LNCaP clone FGC (cell line): ENCODE results near the gene FHL1.
"Not testable (repeated sequence)": the region's sequence is repeated elsewhere in the genome, so short reads cannot be mapped to it uniquely, and the experiment has no call there.

Source experiments
- DNase-seq: peaks from one replicate; pipeline ENCODE4 v3.0.0-alpha.2; 2011; ENCODE audit warnings: low read depth
- H3K4me3 ChIP-seq: 2 replicates; pipeline ENCODE4 v1.5.1; 2011; ENCODE audit warnings: mild to moderate bottlenecking, low read depth, low read length, control low read depth
- TF ChIP-seq, protein P1 (sequence below): IDR thresholded peaks from 2 replicates; pipeline ENCODE4 v1.5.1; 2012; ENCODE audit warnings: mild to moderate bottlenecking; ENCODE audit not compliant: control insufficient read depth, insufficient read depth; ENCODE audit errors: extremely low read depth

FHL1 gene

DNA sequence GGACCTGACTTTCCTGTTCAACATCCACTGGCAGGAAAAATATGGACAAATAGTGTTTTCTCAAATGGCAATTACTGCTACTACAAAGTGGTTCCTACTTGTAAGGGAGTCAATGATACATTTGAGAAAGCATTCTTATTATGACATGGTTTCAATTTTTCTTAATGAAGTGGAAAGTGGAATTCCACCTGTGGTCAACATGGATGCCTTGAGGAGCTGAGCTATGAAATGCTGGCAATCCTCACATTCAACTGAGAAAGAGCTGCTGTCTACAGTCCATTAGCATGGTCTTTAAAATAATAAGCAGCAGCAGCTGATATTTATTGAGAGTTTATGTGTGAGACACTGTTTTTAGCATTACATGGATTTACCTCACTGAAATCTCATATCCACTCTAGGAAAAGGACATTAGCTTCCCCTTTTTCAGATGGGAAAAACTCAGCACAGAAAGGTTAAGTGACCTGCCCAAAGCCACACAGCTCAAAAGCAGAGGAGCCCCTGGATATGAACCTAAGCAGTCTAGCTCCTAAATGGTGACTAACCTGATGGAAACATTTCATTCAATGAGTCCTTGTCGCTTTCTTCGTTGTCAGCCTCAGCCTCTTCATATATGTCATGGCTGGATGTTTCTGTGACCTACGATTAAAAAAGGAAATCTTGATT lies 74.6 kb downstream of the FHL1 start:
- H3K4me3 ChIP-seq = no peak overlapping the region
- TF ChIP-seq, protein P1, sequence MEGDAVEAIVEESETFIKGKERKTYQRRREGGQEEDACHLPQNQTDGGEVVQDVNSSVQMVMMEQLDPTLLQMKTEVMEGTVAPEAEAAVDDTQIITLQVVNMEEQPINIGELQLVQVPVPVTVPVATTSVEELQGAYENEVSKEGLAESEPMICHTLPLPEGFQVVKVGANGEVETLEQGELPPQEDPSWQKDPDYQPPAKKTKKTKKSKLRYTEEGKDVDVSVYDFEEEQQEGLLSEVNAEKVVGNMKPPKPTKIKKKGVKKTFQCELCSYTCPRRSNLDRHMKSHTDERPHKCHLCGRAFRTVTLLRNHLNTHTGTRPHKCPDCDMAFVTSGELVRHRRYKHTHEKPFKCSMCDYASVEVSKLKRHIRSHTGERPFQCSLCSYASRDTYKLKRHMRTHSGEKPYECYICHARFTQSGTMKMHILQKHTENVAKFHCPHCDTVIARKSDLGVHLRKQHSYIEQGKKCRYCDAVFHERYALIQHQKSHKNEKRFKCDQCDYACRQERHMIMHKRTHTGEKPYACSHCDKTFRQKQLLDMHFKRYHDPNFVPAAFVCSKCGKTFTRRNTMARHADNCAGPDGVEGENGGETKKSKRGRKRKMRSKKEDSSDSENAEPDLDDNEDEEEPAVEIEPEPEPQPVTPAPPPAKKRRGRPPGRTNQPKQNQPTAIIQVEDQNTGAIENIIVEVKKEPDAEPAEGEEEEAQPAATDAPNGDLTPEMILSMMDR = no peak
- no peak for DNase-seq

DNA sequence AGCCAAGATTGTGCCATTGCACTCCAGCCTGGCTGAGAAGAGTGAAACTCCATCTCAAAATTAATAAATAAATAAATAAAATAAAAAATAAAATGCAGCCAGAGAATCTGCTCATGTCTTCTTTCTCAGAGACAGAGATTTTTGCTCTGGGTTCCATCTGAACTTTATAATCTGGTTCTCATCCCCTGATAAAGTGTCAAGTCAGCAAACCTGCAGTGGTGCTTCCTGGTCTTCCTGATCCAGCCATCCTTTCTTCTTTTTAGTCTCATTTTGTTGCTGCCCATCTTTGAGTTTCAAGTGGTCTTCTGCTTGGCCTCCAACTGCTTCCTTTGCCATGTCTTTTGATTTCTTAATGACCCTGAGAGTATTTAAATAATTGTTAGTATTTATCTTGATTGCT lies 79.7 kb downstream of the FHL1 start:
- no peak overlapping the region for H3K4me3 ChIP-seq
- TF ChIP-seq, protein P1 = no peak
- DNase-seq = no peak

DNA sequence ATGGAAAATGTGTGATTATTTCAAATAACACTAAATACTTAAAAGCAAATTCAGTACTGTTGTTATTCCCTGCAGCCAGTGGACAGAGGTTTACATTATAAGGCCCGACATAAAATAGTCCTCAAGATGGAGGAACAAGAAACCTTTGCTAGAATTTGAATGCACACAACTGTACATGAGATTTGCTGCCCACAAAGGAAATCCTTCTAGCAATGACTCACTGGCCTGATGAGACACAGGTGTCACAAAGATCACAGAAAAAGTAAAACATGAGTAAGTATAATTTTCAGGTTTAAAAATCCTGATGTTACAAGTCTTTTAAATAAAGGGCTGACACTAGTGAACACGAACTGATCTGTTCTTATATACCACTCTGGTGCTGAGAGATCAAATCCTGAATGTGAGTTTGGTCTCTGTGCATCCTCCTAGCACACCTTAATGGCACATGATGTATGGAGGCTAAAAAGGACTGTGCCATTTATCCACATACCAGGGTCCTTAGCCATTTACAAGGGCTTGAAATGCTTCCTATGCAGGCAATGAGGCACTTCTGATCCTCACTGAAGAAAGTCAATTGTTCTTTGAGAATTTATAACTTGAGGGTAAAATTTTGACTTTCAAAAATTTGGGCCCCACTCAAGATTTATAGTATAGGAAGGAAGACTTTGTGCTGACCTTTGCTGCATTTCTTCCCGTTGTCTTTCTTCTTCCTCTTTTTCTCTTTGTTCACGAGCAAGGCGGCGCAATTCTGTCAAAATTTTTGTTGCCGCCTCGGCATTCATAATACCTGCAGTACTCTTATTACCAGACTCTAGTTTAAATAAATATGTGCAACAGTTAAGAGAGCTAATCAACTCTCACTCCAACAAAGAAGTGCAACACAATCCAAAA lies 80.9 kb downstream of the FHL1 start:
- TF ChIP-seq, protein P1 = no peak
- H3K4me3 ChIP-seq = no peak overlapping the region
- no peak for DNase-seq

DNA sequence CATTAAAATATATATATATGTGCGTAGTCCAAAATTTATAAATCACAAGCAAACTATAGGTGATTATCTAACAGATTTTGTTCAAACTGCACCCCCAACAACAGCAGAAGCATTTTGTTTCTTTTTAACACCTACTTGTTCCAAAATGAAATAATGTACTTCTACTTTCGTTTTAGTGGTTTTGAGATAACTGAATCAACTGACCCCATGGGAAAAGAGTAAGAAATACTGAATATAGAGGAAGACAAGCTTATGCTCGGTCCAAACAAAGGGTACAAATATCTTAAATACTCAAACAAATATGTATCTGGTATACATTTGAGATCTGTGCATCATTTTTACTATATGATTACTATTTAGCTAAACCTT lies 81.5 kb downstream of the FHL1 start:
- TF ChIP-seq, protein P1 = no peak
- DNase-seq = no peak

DNA sequence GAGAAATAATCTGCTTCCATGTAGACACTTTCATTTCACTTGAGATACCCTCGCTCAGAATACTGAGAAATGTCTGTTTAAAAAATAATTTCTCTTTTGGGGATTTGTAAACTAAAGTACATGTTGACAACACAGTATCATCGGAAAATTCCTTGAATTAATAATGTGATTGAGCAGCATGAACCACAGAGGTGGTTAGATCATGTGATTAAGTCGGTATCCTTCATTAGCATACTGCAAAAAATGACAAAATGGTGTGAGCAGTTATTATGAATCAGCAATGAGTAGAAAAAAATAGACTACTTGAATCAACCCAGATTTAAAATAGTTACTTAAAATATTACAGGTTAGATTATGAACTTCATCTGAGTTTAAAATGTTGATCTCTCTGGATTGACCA lies 89.7 kb downstream of the FHL1 start:
- no peak overlapping the region for H3K4me3 ChIP-seq
- TF ChIP-seq, protein P1 = no peak
- DNase-seq = no peak

More for the DNA sequence above, 81.5 kb downstream of the FHL1 start:
- no peak overlapping the region for H3K4me3 ChIP-seq

DNA sequence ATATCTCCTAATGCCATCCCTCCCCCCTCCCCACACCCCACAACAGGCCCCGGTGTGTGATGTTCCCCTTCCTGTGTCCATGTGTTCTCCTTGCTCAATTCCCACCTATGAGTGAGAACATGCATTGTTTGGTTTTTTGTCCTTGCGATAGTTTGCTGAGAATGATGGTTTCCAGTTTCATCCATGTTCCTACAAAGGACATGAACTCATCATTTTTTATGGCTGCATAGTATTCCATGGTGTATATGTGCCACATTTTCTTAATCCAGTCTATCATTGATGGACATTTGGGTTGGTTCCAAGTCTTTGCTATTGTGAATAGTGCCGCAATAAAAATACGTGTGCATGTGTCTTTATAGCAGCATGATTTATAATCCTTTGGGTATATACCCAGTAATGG lies 90.5 kb downstream of the FHL1 start:
- not testable (repeated sequence) for DNase-seq, H3K4me3 ChIP-seq

DNA sequence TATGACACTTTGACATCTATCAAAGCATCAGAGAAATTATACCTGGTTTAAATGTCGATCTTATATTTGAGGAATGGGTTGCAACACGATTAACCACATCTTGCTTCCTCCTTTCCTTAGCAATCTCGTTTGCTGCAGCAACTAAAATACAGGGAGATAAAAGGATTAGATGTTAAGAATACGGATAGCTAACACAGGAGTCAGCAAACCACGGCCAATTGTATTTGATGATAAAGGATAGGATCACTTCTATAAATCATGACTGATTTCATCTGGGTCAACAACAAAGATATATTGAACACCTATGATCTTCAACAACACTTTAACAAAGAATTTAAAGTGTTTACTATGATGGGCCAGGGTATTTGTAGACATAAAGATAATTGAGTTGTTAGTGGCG lies 98.9 kb downstream of the FHL1 start:
- TF ChIP-seq, protein P1 = no peak
- H3K4me3 ChIP-seq = no peak overlapping the region
- DNase-seq = no peak
